Measurements from ENCODE around the gene FAM174C. TPM values are rescaled to one million over a fixed set of nuclear protein-coding genes. Genes with fewer than 3 reads are reported as not detected.

FAM174C gene
- total RNA-seq, 1 experiment from 2014 or later = 110 TPM

DNA sequence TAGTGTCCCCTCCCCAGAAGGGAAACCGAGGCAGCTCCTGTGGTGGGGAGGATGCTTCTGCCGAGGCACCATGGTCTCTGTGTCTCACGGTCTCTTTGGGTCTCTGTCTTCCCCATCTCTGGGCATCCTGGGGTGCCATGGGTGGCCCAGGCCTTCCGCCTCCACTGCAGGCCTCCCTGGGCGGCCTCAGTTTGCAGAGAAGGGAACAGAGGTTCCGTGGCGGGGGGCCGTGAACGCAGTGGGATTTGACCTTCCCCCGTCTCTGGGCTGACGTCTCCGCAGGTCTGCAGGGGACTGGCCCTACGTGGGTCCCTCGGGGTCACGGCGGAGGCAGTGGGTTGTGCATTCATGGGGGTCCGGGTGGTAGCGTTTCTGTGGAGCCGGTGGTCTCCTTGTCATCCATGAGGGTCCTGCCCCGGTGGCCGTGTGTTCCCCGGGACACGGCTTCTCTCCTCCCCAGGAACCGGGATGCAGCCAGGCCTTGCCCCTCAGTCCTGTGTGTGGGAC is 14.9 kb downstream of the FAM174C start:
- Histone ChIP-seq H3K4me3 (ENCODE audit: low read length) (no peak overlapping the region), H3K9ac (ENCODE audit: low read length) (no peak overlapping the region), H3K79me2 (ENCODE audit: low read length) (no peaks in the 10 kb centered on the region), H3K27ac (ENCODE audit: low read length) (no peak overlapping the region), H3K4me2 (ENCODE audit: low read length) (no peak overlapping the region), H3F3A (ENCODE audit: low read length, unreplicated experiment) (no peaks in the 10 kb centered on the region), H3K36me3 (ENCODE audit: low read depth, low read length) (no peaks in the 10 kb centered on the region), H3K9me2 (replicated peaks; ENCODE audit: low read length) (no peaks in the 10 kb centered on the region), H4K20me1 (ENCODE audit: low read length) (no peaks in the 10 kb centered on the region), H3K27me3 (ENCODE audit: low read length) (peaks cover 43% of the 10 kb centered on the region), H2AFZ (ENCODE audit: low read length) (no peak overlapping the region), H3K9me3 (ENCODE audit: low read length) (no peaks in the 10 kb centered on the region), H3K4me1 (ENCODE audit: insufficient read depth, low read length) (no peaks in the 10 kb centered on the region)
- CTCF ChIA-PET = no interaction called here
- ATAC-seq (no peak), DNase-seq (no peak)
- POLR2A ChIA-PET (ENCODE audit: unreplicated experiment) = no interaction called here
- intact Hi-C loops (cut with micrococcal nuclease) = no loop called here
- TF ChIP-seq EZH2phosphoT487 (IDR thresholded peaks at IDR 0.05; ENCODE audit: borderline replicate concordance, low read length) (no peak), EZH2 (IDR thresholded peaks at IDR 0.05; ENCODE audit: low read length, unreplicated experiment) (no peak)
- TF ChIP-seq, protein P1, sequence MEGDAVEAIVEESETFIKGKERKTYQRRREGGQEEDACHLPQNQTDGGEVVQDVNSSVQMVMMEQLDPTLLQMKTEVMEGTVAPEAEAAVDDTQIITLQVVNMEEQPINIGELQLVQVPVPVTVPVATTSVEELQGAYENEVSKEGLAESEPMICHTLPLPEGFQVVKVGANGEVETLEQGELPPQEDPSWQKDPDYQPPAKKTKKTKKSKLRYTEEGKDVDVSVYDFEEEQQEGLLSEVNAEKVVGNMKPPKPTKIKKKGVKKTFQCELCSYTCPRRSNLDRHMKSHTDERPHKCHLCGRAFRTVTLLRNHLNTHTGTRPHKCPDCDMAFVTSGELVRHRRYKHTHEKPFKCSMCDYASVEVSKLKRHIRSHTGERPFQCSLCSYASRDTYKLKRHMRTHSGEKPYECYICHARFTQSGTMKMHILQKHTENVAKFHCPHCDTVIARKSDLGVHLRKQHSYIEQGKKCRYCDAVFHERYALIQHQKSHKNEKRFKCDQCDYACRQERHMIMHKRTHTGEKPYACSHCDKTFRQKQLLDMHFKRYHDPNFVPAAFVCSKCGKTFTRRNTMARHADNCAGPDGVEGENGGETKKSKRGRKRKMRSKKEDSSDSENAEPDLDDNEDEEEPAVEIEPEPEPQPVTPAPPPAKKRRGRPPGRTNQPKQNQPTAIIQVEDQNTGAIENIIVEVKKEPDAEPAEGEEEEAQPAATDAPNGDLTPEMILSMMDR (conservative IDR thresholded peaks at IDR 0.05; ENCODE audit: low read depth, low read length) = no peak
- BruUV-seq (replicated peaks) = no TSS peak

DNA sequence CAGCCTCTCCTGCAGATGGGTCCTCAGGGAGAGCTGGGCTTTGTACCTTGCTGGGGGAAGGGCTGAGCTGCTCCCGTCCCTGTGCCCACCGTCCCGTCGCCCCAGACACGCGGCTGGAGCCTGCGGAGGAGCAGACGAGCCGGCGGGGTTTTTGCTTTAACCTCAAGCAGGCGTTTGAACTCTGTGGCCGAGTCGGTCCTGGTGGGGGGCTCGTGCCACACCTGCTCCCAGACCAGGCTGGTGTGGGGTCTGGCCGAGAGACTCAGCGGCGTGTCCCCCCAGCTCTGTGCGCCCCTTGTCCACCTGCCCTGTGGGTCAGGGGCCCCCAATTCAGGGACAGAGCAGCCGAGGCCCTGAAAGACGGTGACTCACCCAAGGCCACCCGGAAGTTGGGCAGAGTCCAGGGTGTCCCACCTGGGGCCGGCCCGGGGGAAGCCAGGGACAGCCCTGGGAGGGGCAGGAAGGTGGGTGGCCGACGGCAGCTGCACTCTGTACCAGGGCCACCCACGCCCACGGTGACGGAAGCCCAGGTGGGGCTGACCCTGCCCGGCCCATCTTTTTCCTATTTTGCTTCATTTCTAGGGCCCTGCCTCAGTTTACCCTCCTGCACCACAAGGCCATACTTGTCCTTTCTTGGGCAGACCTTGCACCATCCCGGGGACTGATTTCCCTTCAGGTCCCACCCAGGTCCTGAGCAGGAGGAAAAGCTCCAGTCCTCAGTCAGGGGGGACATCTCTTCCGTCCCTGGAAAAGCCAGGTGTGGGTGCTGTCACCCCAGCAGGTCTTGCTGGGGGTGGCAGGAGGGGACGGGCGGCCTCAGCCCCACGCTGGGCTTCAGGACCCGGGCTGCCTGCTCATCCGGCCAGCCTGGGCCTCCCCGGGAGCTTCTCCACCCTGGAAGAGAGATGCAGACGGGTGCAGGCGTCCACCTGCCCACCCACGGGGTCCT is 15.6 kb downstream of the FAM174C start:
- no peaks in the 10 kb centered on the region for H3K79me2 ChIP-seq (ENCODE audit: low read length)
- H3K4me3 ChIP-seq (ENCODE audit: low read length) = no peak overlapping the region
- intact Hi-C loops (cut with micrococcal nuclease) = no loop called here
- ChIA-PET CTCF (interaction anchor here (0.7 kb wide), 1 partner anchor 118 kb away, joined by 16 read pairs; no protein-coding TSS in a partner anchor), POLR2A (ENCODE audit: unreplicated experiment) (interaction anchor here (0.7 kb wide), 1 partner anchor 22 kb away, joined by 5 read pairs; the partner anchor contains the start of gene CIRBP)
- BruUV-seq (replicated peaks) = no TSS peak
- H2AFZ ChIP-seq (ENCODE audit: low read length) = no peak overlapping the region
- ATAC-seq = no peak
- H3K27ac ChIP-seq (ENCODE audit: low read length) = no peak overlapping the region
- H3K9me3 ChIP-seq (ENCODE audit: low read length) = no peaks in the 10 kb centered on the region
- no peaks in the 10 kb centered on the region for H4K20me1 ChIP-seq (ENCODE audit: low read length)
- no peak for TF ChIP-seq EZH2 (IDR thresholded peaks at IDR 0.05; ENCODE audit: low read length, unreplicated experiment)
- TF ChIP-seq EZH2phosphoT487 (IDR thresholded peaks at IDR 0.05; ENCODE audit: borderline replicate concordance, low read length) = no peak
- TF ChIP-seq, protein P1 (conservative IDR thresholded peaks at IDR 0.05; ENCODE audit: low read depth, low read length) = no peak
- no peak overlapping the region for H3K9ac ChIP-seq (ENCODE audit: low read length)
- H3K4me2 ChIP-seq (ENCODE audit: low read length) = no peak overlapping the region
- no peaks in the 10 kb centered on the region for H3K36me3 ChIP-seq (ENCODE audit: low read depth, low read length)
- H3K4me1 ChIP-seq (ENCODE audit: insufficient read depth, low read length) = no peaks in the 10 kb centered on the region
- H3K27me3 ChIP-seq (ENCODE audit: low read length) = peaks cover 41% of the 10 kb centered on the region
- no peak for DNase-seq
- H3K9me2 ChIP-seq (replicated peaks; ENCODE audit: low read length) = no peaks in the 10 kb centered on the region
- no peaks in the 10 kb centered on the region for H3F3A ChIP-seq (ENCODE audit: low read length, unreplicated experiment)
